Erythroblast (primary cell): ENCODE results near the gene CACNG3.

Source experiments
- GATA1 ChIP-seq: IDR thresholded peaks from 2 replicates; pipeline ENCODE4 v1.6.1; 2011; ENCODE audit warnings: low read depth, mild to moderate bottlenecking, control low read depth, low read length, moderate library complexity
- POLR2A ChIP-seq: IDR thresholded peaks from 2 replicates; pipeline ENCODE4 v1.6.1; 2011; ENCODE audit warnings: mild to moderate bottlenecking, low read length

GRCh38 chr16:24332178-24332577 is 76.0 kb downstream of the CACNG3 start:
- TF ChIP-seq POLR2A (no peak), GATA1 (no peak)
